Spleen (tissue), 11 donors: ENCODE results near the gene TAGAP. TPM values are rescaled to one million over a fixed set of nuclear protein-coding genes. Genes with fewer than 3 reads are reported as not detected.

ENCODE experiments used
- DNase-seq: peaks from one replicate; pipeline ENCODE4 v3.0.0-alpha.2; 2020
- H3K27ac ChIP-seq, 8 donors: fragments of 200-600 bp; sonication (generic) in 7 of 8; 1 replicate in 4 of 8; 2 replicates in 4 of 8; pipeline versions ENCODE4 v1.5.0 to v1.8.0; 2016 to 2021; ENCODE audit warnings: inconsistent platforms in 4 of 8, mild to moderate bottlenecking in 4 of 8, moderate library complexity in 1 of 8
- H3K27me3 ChIP-seq, 7 donors: fragments of 200-600 bp; sonication (generic) in 6 of 7; replicated peaks in 1 of 7; 1 replicate in 4 of 7; 2 replicates in 3 of 7; pipeline versions ENCODE4 v1.5.0 to v1.8.0; 2016 to 2021; ENCODE audit warnings: inconsistent platforms in 3 of 7, mild to moderate bottlenecking in 1 of 7
- H3K36me3 ChIP-seq, 6 donors: fragments of 200-600 bp; sonication (generic) in 5 of 6; 1 replicate in 4 of 6; 2 replicates in 2 of 6; pipeline versions ENCODE4 v1.5.0 to v1.8.0; 2016 to 2021; ENCODE audit warnings: inconsistent platforms in 2 of 6
- H3K4me1 ChIP-seq, 6 donors: fragments of 200-600 bp; sonication (generic) in 5 of 6; 1 replicate in 3 of 6; 2 replicates in 3 of 6; pipeline versions ENCODE4 v1.5.0 to v1.8.0; 2016 to 2021; ENCODE audit warnings: inconsistent platforms in 3 of 6
- H3K4me3 ChIP-seq, 8 donors: fragments of 200-600 bp; sonication (generic) in 7 of 8; 1 replicate in 4 of 8; 2 replicates in 4 of 8; pipeline versions ENCODE4 v1.5.0 to v1.8.0; 2016 to 2021; ENCODE audit warnings: inconsistent platforms in 4 of 8, mild to moderate bottlenecking in 4 of 8, moderate library complexity in 2 of 8
- H3K9me3 ChIP-seq, 8 donors: fragments of 200-600 bp; sonication (generic) in 7 of 8; 1 replicate in 4 of 8; 2 replicates in 4 of 8; pipeline versions ENCODE4 v1.5.0 to v1.8.0; 2016 to 2021; ENCODE audit warnings: inconsistent platforms in 4 of 8
- CTCF ChIP-seq, 11 experiments: fragments of 200-600 bp in 7 of 11; fragments of 450-650 bp in 4 of 11; sonication (generic) in 4 of 11; IDR thresholded peaks in 8 of 11; conservative IDR thresholded peaks in 3 of 11; 1 replicate in 7 of 11; 2 replicates in 4 of 11; pipeline versions ENCODE4 v1.4.0 to v1.8.0; 2016 to 2021; ENCODE audit warnings: antibody characterized with exemption in 11 of 11, inconsistent platforms in 4 of 11, mild to moderate bottlenecking in 1 of 11
- POLR2A ChIP-seq, 3 donors: fragments of 450-650 bp; IDR thresholded peaks; one replicate each; pipeline ENCODE4 v1.5.1; 2017; ENCODE audit warnings: antibody characterized with exemption in 3 of 3, mild to moderate bottlenecking in 1 of 3
- POLR2AphosphoS5 ChIP-seq, 3 donors: sonication (generic); formaldehyde crosslinking; IDR thresholded peaks; one replicate each; pipeline ENCODE4 v1.5.1; 2017; ENCODE audit warnings: antibody characterized with exemption in 3 of 3
- WGBS, 5 donors: extraction: QIAGEN DNeasy Blood & Tissue Kit in 3 of 5; methylation state at CpG; one replicate each; pipeline versions ENCODE4 v1.1.5 to v1.1.7; 2013 to 2018; 5-methylcytosine and 5-hydroxymethylcytosine counted together
- intact Hi-C: fragments of 100-400 bp; cut with DNase I; formaldehyde crosslinking; loops from one replicate; pipeline ENCODE4 v1.15.0; 2023; ENCODE audit warnings: low total_unique reads
- polyA plus RNA-seq, 3 donors: library from polyadenylated mRNA; stranded (reverse); fragments of 200-250 nt; gene quantifications; one replicate each; pipeline ENCODE4 v1.2.1, GENCODE V29; 2013
- total RNA-seq, 7 donors: library from RNA; depleted of rRNA in 3 of 7; stranded (reverse); fragments of >200 nt in 3 of 7; fragmentation: NEBNext Ultra II Directional in 4 of 7; extraction: Animal tissue kit (Norgen Biotek cat#: 25700) in 4 of 7; gene quantifications; one replicate each; pipeline versions ENCODE4 v1.1.0 to v1.2.1, GENCODE V29; 2016 to 2021
- donor health status: healthy with polysubstance abuse.
- donor health status: DM: no; HTN: no; CAD: no; lungs with moderate emphysema.
- donor health status: DM: no; HTN: no; CAD: no.
- donor health status: Bipolar disorder and iron deficiency.
- donor health status: healthy.
- donor health status: DM: no; HTN: no; CAD: no.
- donor health status: DM: yes; HTN: yes; CAD: no.

TAGAP gene
- total and polyA plus RNA-seq, 10 donors = 13.6 to 63.9 (median 44.2) TPM

- Histone ChIP-seq H3K27me3 (no peaks in the 10 kb centered on the region), H3K4me1 (peaks cover 0 to 48% (median 24%) of the 10 kb centered on the region in 6 donors), H3K9me3 (no peaks in the 10 kb centered on the region), H3K36me3 (no peaks in the 10 kb centered on the region), H3K4me3 (no peak overlapping the region), H3K27ac (peak overlapping the region in 5 of 8 donors; percentile 4 to 80 (median 30))
- intact Hi-C loops = no loop called here
- no peak for TF ChIP-seq POLR2AphosphoS5 (IDR thresholded peaks at IDR 0.05)
- TF ChIP-seq POLR2A (IDR thresholded peaks at IDR 0.05) = no peak
- TF ChIP-seq CTCF (IDR thresholded peaks at IDR 0.05 in 8 of 11, conservative IDR thresholded peaks at IDR 0.05 in 3 of 11) = no peak
- no peak for DNase-seq
- 64 to 77% (median 71%) methylated on average over 10 of the region's 10 CpGs for WGBS, 5 donors
Observed at GRCh38 chr6:159090530-159091480, 46.0 kb upstream of the TAGAP start.

GRCh38 chr6:159089909-159090308 is 45.1 kb upstream of the TAGAP start:
- WGBS, 5 donors = 72 to 87% (median 84%) methylated on average over 3 of the region's 3 CpGs
- Histone ChIP-seq H3K27ac (no peak overlapping the region), H3K4me1 (peaks cover 0 to 39% (median 15%) of the 10 kb centered on the region in 6 donors), H3K36me3 (no peaks in the 10 kb centered on the region), H3K27me3 (no peaks in the 10 kb centered on the region), H3K9me3 (no peaks in the 10 kb centered on the region), H3K4me3 (no peak overlapping the region)
- intact Hi-C loops = no loop called here
- TF ChIP-seq POLR2AphosphoS5 (IDR thresholded peaks at IDR 0.05) = no peak
- no peak for TF ChIP-seq CTCF (IDR thresholded peaks at IDR 0.05 in 8 of 11, conservative IDR thresholded peaks at IDR 0.05 in 3 of 11)
- no peak for TF ChIP-seq POLR2A (IDR thresholded peaks at IDR 0.05)
- DNase-seq = no peak

- Histone ChIP-seq H3K27ac (no peak overlapping the region), H3K4me1 (peaks cover 0 to 34% (median 11%) of the 10 kb centered on the region in 6 donors), H3K4me3 (no peak overlapping the region), H3K36me3 (no peaks in the 10 kb centered on the region), H3K9me3 (no peaks in the 10 kb centered on the region), H3K27me3 (no peaks in the 10 kb centered on the region)
- DNase-seq = no peak
- intact Hi-C loops = no loop called here
- 90 to 96% (median 93%) methylated on average over 3 of the region's 3 CpGs for WGBS, 5 donors
- TF ChIP-seq POLR2A (IDR thresholded peaks at IDR 0.05) = no peak
- no peak for TF ChIP-seq CTCF (IDR thresholded peaks at IDR 0.05 in 8 of 11, conservative IDR thresholded peaks at IDR 0.05 in 3 of 11)
- no peak for TF ChIP-seq POLR2AphosphoS5 (IDR thresholded peaks at IDR 0.05)
Observed at GRCh38 chr6:159089443-159089842, 44.7 kb upstream of the TAGAP start.

GRCh38 chr6:159086033-159086618 is 41.3 kb upstream of the TAGAP start:
- no peaks in the 10 kb centered on the region for H3K36me3 ChIP-seq
- TF ChIP-seq POLR2A (IDR thresholded peaks at IDR 0.05) (no peak), CTCF (IDR thresholded peaks at IDR 0.05 in 8 of 11, conservative IDR thresholded peaks at IDR 0.05 in 3 of 11) (no peak), POLR2AphosphoS5 (IDR thresholded peaks at IDR 0.05) (no peak)
- 26 to 65% (median 44%) methylated on average over 2 of the region's 2 CpGs for WGBS, 5 donors
- H3K27me3 ChIP-seq = no peaks in the 10 kb centered on the region
- no peak overlapping the region for H3K4me3 ChIP-seq
- H3K9me3 ChIP-seq = no peaks in the 10 kb centered on the region
- intact Hi-C loops = no loop called here
- peaks cover 0 to 23% (median 2%) of the 10 kb centered on the region in 6 donors for H3K4me1 ChIP-seq
- no peak overlapping the region for H3K27ac ChIP-seq
- no peak for DNase-seq
